Muscle layer of colon (tissue), 2 donors: ENCODE measurements around the gene TANC1.

Source experiments
- H3K27ac ChIP-seq: one replicate; pipeline ENCODE4 v1.7.0; 2013; ENCODE audit warnings: low read depth, mild to moderate bottlenecking, low read length, moderate library complexity
- H3K27me3 ChIP-seq, 2 donors: one replicate each; pipeline ENCODE4 v1.7.0; 2013; ENCODE audit warnings: low read length in 2 of 2, mild to moderate bottlenecking in 2 of 2; ENCODE audit not compliant: insufficient read depth in 2 of 2, control insufficient read depth in 1 of 2
- H3K36me3 ChIP-seq: one replicate; pipeline ENCODE4 v1.7.0; 2013; ENCODE audit warnings: mild to moderate bottlenecking, low read length; ENCODE audit not compliant: insufficient read depth
- H3K4me1 ChIP-seq: one replicate; pipeline ENCODE4 v1.7.0; 2013; ENCODE audit warnings: mild to moderate bottlenecking, low read length; ENCODE audit not compliant: insufficient read depth
- H3K4me3 ChIP-seq, 2 donors: one replicate each; pipeline ENCODE4 v1.7.0; 2013; ENCODE audit warnings: low read length in 2 of 2, low read depth in 1 of 2, mild to moderate bottlenecking in 1 of 2, moderate library complexity in 1 of 2
- H3K9ac ChIP-seq: one replicate; pipeline ENCODE4 v1.7.0; 2013; ENCODE audit warnings: low read length
- H3K9me3 ChIP-seq: one replicate; pipeline ENCODE4 v1.7.0; 2013; ENCODE audit warnings: mild to moderate bottlenecking, low read length
- donor health status: abdominal sarcoma.
- donor health status: Adenocarcinoma of cecum.

TANC1 gene

GRCh38 chr2:159226059-159226461 is 257.6 kb downstream of the TANC1 start:
- no peak overlapping the region for H3K4me3 ChIP-seq
- no peak overlapping the region for H3K9ac ChIP-seq
- no peaks in the 10 kb centered on the region for H3K9me3 ChIP-seq
- H3K27ac ChIP-seq, result no peak overlapping the region
- H3K36me3 ChIP-seq, result peaks cover 49% of the 10 kb centered on the region
- H3K4me1 ChIP-seq, result no peaks in the 10 kb centered on the region
- H3K27me3 ChIP-seq, result no peaks in the 10 kb centered on the region

GRCh38 chr2:159226608-159227385 is 258.4 kb downstream of the TANC1 start:
- Histone ChIP-seq H3K27me3 (no peaks in the 10 kb centered on the region), H3K27ac (no peak overlapping the region), H3K4me3 (no peak overlapping the region), H3K4me1 (no peaks in the 10 kb centered on the region), H3K9ac (no peak overlapping the region), H3K9me3 (no peaks in the 10 kb centered on the region), H3K36me3 (peaks cover 49% of the 10 kb centered on the region)

- H3K9me3 ChIP-seq, result no peaks in the 10 kb centered on the region
- no peaks in the 10 kb centered on the region for H3K4me1 ChIP-seq
- H3K9ac ChIP-seq, result no peak overlapping the region
- no peaks in the 10 kb centered on the region for H3K27me3 ChIP-seq
- no peak overlapping the region for H3K4me3 ChIP-seq
- peaks cover 49% of the 10 kb centered on the region for H3K36me3 ChIP-seq
- no peak overlapping the region for H3K27ac ChIP-seq
These were observed 259.0 kb downstream of the TANC1 start for GRCh38 chr2:159227467-159227866.

- Histone ChIP-seq H3K4me1 (peaks cover 6% of the 10 kb centered on the region), H3K27ac (no peak overlapping the region), H3K4me3 (no peak overlapping the region), H3K27me3 (no peaks in the 10 kb centered on the region), H3K9ac (no peak overlapping the region), H3K9me3 (no peaks in the 10 kb centered on the region), H3K36me3 (peaks cover 49% of the 10 kb centered on the region)
These were observed 259.7 kb downstream of the TANC1 start for GRCh38 chr2:159228081-159228581.

- H3K9me3 ChIP-seq, result no peaks in the 10 kb centered on the region
- no peak overlapping the region for H3K4me3 ChIP-seq
- H3K4me1 ChIP-seq, result peaks cover 6% of the 10 kb centered on the region
- H3K27me3 ChIP-seq, result no peaks in the 10 kb centered on the region
- no peak overlapping the region for H3K9ac ChIP-seq
- H3K36me3 ChIP-seq, result peaks cover 42% of the 10 kb centered on the region
- no peak overlapping the region for H3K27ac ChIP-seq
These were observed 261.2 kb downstream of the TANC1 start for GRCh38 chr2:159229476-159230144.

GRCh38 chr2:159230145-159230877 is 261.9 kb downstream of the TANC1 start:
- Histone ChIP-seq H3K4me1 (peaks cover 6% of the 10 kb centered on the region), H3K9me3 (no peaks in the 10 kb centered on the region), H3K27me3 (no peaks in the 10 kb centered on the region), H3K27ac (no peak overlapping the region), H3K4me3 (no peak overlapping the region), H3K36me3 (peaks cover 42% of the 10 kb centered on the region), H3K9ac (no peak overlapping the region)

GRCh38 chr2:159232456-159233170 is 264.2 kb downstream of the TANC1 start:
- peaks cover 6% of the 10 kb centered on the region for H3K4me1 ChIP-seq
- no peak overlapping the region for H3K9ac ChIP-seq
- H3K9me3 ChIP-seq, result no peaks in the 10 kb centered on the region
- H3K36me3 ChIP-seq, result peaks cover 50% of the 10 kb centered on the region
- no peaks in the 10 kb centered on the region for H3K27me3 ChIP-seq
- H3K4me3 ChIP-seq, result no peak overlapping the region
- H3K27ac ChIP-seq, result no peak overlapping the region

GRCh38 chr2:159234868-159235267 is 266.4 kb downstream of the TANC1 start:
- H3K9me3 ChIP-seq, result no peaks in the 10 kb centered on the region
- H3K4me1 ChIP-seq, result peaks cover 6% of the 10 kb centered on the region
- H3K4me3 ChIP-seq, result no peak overlapping the region
- peaks cover 46% of the 10 kb centered on the region for H3K36me3 ChIP-seq
- H3K9ac ChIP-seq, result no peak overlapping the region
- H3K27me3 ChIP-seq, result no peaks in the 10 kb centered on the region
- no peak overlapping the region for H3K27ac ChIP-seq

GRCh38 chr2:159243529-159243928 is 275.1 kb downstream of the TANC1 start:
- H3K27ac ChIP-seq, result no peak overlapping the region
- no peaks in the 10 kb centered on the region for H3K27me3 ChIP-seq
- H3K4me1 ChIP-seq, result no peaks in the 10 kb centered on the region
- H3K36me3 ChIP-seq, result peaks cover 25% of the 10 kb centered on the region
- no peak overlapping the region for H3K4me3 ChIP-seq
- H3K9me3 ChIP-seq, result no peaks in the 10 kb centered on the region
- no peak overlapping the region for H3K9ac ChIP-seq

GRCh38 chr2:159246325-159246988 is 278.0 kb downstream of the TANC1 start:
- Histone ChIP-seq H3K9me3 (no peaks in the 10 kb centered on the region), H3K4me3 (no peak overlapping the region), H3K4me1 (no peaks in the 10 kb centered on the region), H3K36me3 (peaks cover 4% of the 10 kb centered on the region), H3K27me3 (no peaks in the 10 kb centered on the region), H3K9ac (no peak overlapping the region), H3K27ac (no peak overlapping the region)
